WTC11 (cell line): ENCODE measurements around the gene PTPMT1. TPM values are rescaled to one million over a fixed set of nuclear protein-coding genes. Genes with fewer than 3 reads are reported as not detected.

Source experiments
- ATAC-seq: fragments of 200-7000 bp; cut with Tn5 transposase; 2 replicates; pipeline ENCODE4 v1.10.0; 2021; ENCODE audit warnings: mild to moderate bottlenecking, moderate library complexity
- CTCF ChIA-PET: fragments of 300-600 bp; sonication (Branson Sonifier 250); formaldehyde crosslinking; loops from one replicate; lab custom pipeline; 2021; ENCODE audit warnings: antibody characterized with exemption; lab: Charles Lee
- POLR2A ChIA-PET: fragments of 350-600 bp; sonication (Branson Sonifier 250); formaldehyde crosslinking; loops from one replicate; lab custom pipeline; 2021; ENCODE audit warnings: antibody characterized with exemption; lab: Charles Lee
- DNase-seq: peaks from one replicate; pipeline ENCODE4 v3.0.0; 2021; ENCODE audit warnings: low spot score
- H3K27ac Mint-ChIP-seq: 2 replicates; pipeline ENCODE4 v1.8.0; 2021; ENCODE audit warnings: mixed read lengths
- H3K27me3 Mint-ChIP-seq: 2 replicates; pipeline ENCODE4 v1.8.0; 2021; ENCODE audit warnings: low read depth, mild to moderate bottlenecking, moderate library complexity, mixed read lengths
- H3K36me3 Mint-ChIP-seq: 2 replicates; pipeline ENCODE4 v1.8.0; 2021; ENCODE audit warnings: mixed read lengths
- H3K4me1 Mint-ChIP-seq: 2 replicates; pipeline ENCODE4 v1.8.0; 2022; ENCODE audit warnings: mixed read lengths
- H3K4me3 Mint-ChIP-seq: 2 replicates; pipeline ENCODE4 v1.8.0; 2021; ENCODE audit warnings: mild to moderate bottlenecking, moderate library complexity, mixed read lengths
- H3K9me3 Mint-ChIP-seq: 2 replicates; pipeline ENCODE4 v1.8.0; 2021; ENCODE audit warnings: mixed read lengths
- ATF3 ChIP-seq: sonication (generic); formaldehyde crosslinking; conservative IDR thresholded peaks from 2 replicates; pipeline ENCODE4 v1.8.1; 2022; ENCODE audit warnings: mild to moderate bottlenecking, missing genetic modification reagents
- ATF6 ChIP-seq: sonication (generic); formaldehyde crosslinking; IDR thresholded peaks from 2 replicates; pipeline ENCODE4 v1.8.1; 2023; ENCODE audit warnings: mild to moderate bottlenecking, missing genetic modification reagents
- ESRRA ChIP-seq: sonication (generic); formaldehyde crosslinking; IDR thresholded peaks from 2 replicates; pipeline ENCODE4 v1.8.1; 2022; ENCODE audit warnings: mild to moderate bottlenecking, missing genetic modification reagents, borderline replicate concordance
- GTF2I ChIP-seq: fragments of 250-450 bp; sonication (Bioruptor Pico); conservative IDR thresholded peaks from 2 replicates; pipeline ENCODE4 v1.4.0; 2021; ENCODE audit warnings: mild to moderate bottlenecking
- HMGA2 ChIP-seq: fragments of 250-450 bp; sonication (Bioruptor Pico); IDR thresholded peaks from 2 replicates; pipeline ENCODE4 v1.4.0; 2021; ENCODE audit warnings: mild to moderate bottlenecking, moderate library complexity
- IRF2 ChIP-seq: sonication (generic); formaldehyde crosslinking; IDR thresholded peaks from 2 replicates; pipeline ENCODE4 v1.8.0; 2022; ENCODE audit warnings: low read depth, missing genetic modification reagents, borderline replicate concordance
- JUN ChIP-seq: sonication (generic); formaldehyde crosslinking; IDR thresholded peaks from 2 replicates; pipeline ENCODE4 v1.8.0; 2023; ENCODE audit warnings: mild to moderate bottlenecking, missing genetic modification reagents
- NFE2L1 ChIP-seq: sonication (generic); formaldehyde crosslinking; IDR thresholded peaks from 2 replicates; pipeline ENCODE4 v1.8.1; 2023; ENCODE audit warnings: missing genetic modification reagents
- NFYB ChIP-seq: sonication (generic); formaldehyde crosslinking; conservative IDR thresholded peaks from 2 replicates; pipeline ENCODE4 v1.8.0; 2022; ENCODE audit warnings: low read depth, missing genetic modification reagents
- NR2C2 ChIP-seq: sonication (generic); formaldehyde crosslinking; IDR thresholded peaks from 2 replicates; pipeline ENCODE4 v1.8.0; 2022; ENCODE audit warnings: mild to moderate bottlenecking, missing genetic modification reagents
- OVOL2 ChIP-seq: fragments of 250-450 bp; sonication (Bioruptor Pico); IDR thresholded peaks from 2 replicates; pipeline ENCODE4 v1.9.0; 2021; ENCODE audit warnings: mild to moderate bottlenecking, borderline replicate concordance
- SMAD4 ChIP-seq: sonication (generic); formaldehyde crosslinking; IDR thresholded peaks from 2 replicates; pipeline ENCODE4 v1.8.0; 2022; ENCODE audit warnings: mild to moderate bottlenecking, missing genetic modification reagents
- SP1 ChIP-seq: sonication (generic); formaldehyde crosslinking; conservative IDR thresholded peaks from 2 replicates; pipeline ENCODE4 v1.8.1; 2022; ENCODE audit warnings: missing genetic modification reagents
- TCF7 ChIP-seq: sonication (generic); formaldehyde crosslinking; IDR thresholded peaks from 2 replicates; pipeline ENCODE4 v1.8.0; 2022; ENCODE audit warnings: mild to moderate bottlenecking, low read depth, missing genetic modification reagents, moderate library complexity
- TEAD4 ChIP-seq: sonication (generic); formaldehyde crosslinking; IDR thresholded peaks from 2 replicates; pipeline ENCODE4 v1.8.0; 2022; ENCODE audit warnings: mild to moderate bottlenecking, missing genetic modification reagents
- USF1 ChIP-seq: sonication (generic); formaldehyde crosslinking; IDR thresholded peaks from 2 replicates; pipeline ENCODE4 v1.8.0; 2022; ENCODE audit warnings: mild to moderate bottlenecking, missing genetic modification reagents
- ZNF232 ChIP-seq: sonication (generic); formaldehyde crosslinking; IDR thresholded peaks from 2 replicates; pipeline ENCODE4 v1.8.0; 2022; ENCODE audit warnings: mild to moderate bottlenecking, missing genetic modification reagents
- ZNF263 ChIP-seq: sonication (generic); formaldehyde crosslinking; IDR thresholded peaks from 2 replicates; pipeline ENCODE4 v1.8.1; 2022; ENCODE audit warnings: low read depth, mild to moderate bottlenecking, moderate library complexity, missing genetic modification reagents
- ZNF416 ChIP-seq: fragments of 250-450 bp; sonication (Bioruptor Pico); IDR thresholded peaks from 2 replicates; pipeline ENCODE4 v1.9.0; 2021; ENCODE audit warnings: mild to moderate bottlenecking, inconsistent platforms
- ZNF423 ChIP-seq: fragments of 250-450 bp; sonication (Bioruptor Pico); IDR thresholded peaks from 2 replicates; pipeline ENCODE4 v2.1.2; 2022; ENCODE audit warnings: mild to moderate bottlenecking, moderate library complexity
- ZSCAN18 ChIP-seq: fragments of 250-450 bp; sonication (Bioruptor Pico); IDR thresholded peaks from 2 replicates; pipeline ENCODE4 v2.1.2; 2022; ENCODE audit warnings: mild to moderate bottlenecking, moderate library complexity
- total RNA-seq: library from RNA; stranded (reverse); gene quantifications from 3 replicates; pipeline ENCODE4 v1.2.3, GENCODE V29; 2021
- TF ChIP-seq, protein P1 (sequence below): sonication (generic); formaldehyde crosslinking; IDR thresholded peaks from 2 replicates; pipeline ENCODE4 v1.8.0; 2022; ENCODE audit warnings: mild to moderate bottlenecking, missing genetic modification reagents
- TF ChIP-seq, protein P2 (sequence below): sonication (generic); formaldehyde crosslinking; IDR thresholded peaks from 2 replicates; pipeline ENCODE4 v1.8.0; 2022; ENCODE audit warnings: mild to moderate bottlenecking, missing genetic modification reagents
- TF ChIP-seq, protein P3 (sequence below): sonication (generic); formaldehyde crosslinking; IDR thresholded peaks from 2 replicates; pipeline ENCODE4 v1.8.1; 2022; ENCODE audit warnings: mild to moderate bottlenecking, missing genetic modification reagents, moderate library complexity, borderline replicate concordance
- TF ChIP-seq, protein P4 (sequence below): fragments of 250-450 bp; sonication (Bioruptor Pico); conservative IDR thresholded peaks from 2 replicates; pipeline ENCODE4 v1.9.0; 2021; ENCODE audit warnings: mild to moderate bottlenecking

The PTPMT1 gene
- total RNA-seq, 1 experiment from 2014 or later: 49.5 TPM

DNA sequence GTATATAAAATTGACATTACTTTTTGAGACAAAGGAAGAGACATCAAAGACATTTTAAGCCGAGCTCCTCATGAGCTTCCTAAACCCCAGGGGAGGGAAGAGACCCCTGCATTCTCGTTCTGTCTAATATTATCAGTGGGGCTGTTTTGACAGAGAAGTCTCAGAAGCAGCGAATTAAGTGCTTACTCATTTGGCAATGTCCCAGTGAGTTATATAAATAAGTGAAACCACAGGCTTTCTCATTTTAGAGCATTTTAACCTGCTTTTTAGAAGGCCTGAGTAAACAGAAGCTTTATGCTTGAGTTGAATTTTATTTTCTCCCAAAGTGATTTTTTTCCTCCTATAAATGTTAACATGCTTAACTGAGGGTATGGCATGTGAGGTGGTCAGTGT is 52.0 kb downstream of the PTPMT1 start:
- ChIA-PET CTCF (interaction anchor here (0.6 to 1.6 kb wide), 7 partner anchors 10 to 205 kb away, joined by 3 to 9 read pairs (median 4); partner anchors contain the start of gene C1QTNF4), POLR2A (no interaction called here)
- Mint-ChIP-seq H3K9me3 (no peaks in the 10 kb centered on the region), H3K27me3 (no peaks in the 10 kb centered on the region), H3K36me3 (peaks cover 20% of the 10 kb centered on the region), H3K4me1 (no peaks in the 10 kb centered on the region), H3K27ac (no peak overlapping the region), H3K4me3 (no peak overlapping the region)
- ATAC-seq: no peak
- no peak for TF ChIP-seq SMAD4 (CRISPR knock-in tag)
- no peak for TF ChIP-seq IRF2 (CRISPR knock-in tag)
- no peak for TF ChIP-seq ZNF232 (CRISPR knock-in tag)
- TF ChIP-seq, protein P1, sequence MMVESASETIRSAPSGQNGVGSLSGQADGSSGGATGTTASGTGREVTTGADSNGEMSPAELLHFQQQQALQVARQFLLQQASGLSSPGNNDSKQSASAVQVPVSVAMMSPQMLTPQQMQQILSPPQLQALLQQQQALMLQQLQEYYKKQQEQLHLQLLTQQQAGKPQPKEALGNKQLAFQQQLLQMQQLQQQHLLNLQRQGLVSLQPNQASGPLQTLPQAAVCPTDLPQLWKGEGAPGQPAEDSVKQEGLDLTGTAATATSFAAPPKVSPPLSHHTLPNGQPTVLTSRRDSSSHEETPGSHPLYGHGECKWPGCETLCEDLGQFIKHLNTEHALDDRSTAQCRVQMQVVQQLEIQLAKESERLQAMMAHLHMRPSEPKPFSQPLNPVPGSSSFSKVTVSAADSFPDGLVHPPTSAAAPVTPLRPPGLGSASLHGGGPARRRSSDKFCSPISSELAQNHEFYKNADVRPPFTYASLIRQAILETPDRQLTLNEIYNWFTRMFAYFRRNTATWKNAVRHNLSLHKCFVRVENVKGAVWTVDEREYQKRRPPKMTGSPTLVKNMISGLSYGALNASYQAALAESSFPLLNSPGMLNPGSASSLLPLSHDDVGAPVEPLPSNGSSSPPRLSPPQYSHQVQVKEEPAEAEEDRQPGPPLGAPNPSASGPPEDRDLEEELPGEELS (CRISPR knock-in tag): no peak
- no peak for TF ChIP-seq TEAD4 (CRISPR knock-in tag)
- TF ChIP-seq OVOL2 (CRISPR knock-in tag): no peak
- no peak for TF ChIP-seq TCF7 (CRISPR knock-in tag)
- TF ChIP-seq SP1 (CRISPR knock-in tag): no peak
- TF ChIP-seq ATF6 (CRISPR knock-in tag): no peak
- TF ChIP-seq NFYB: no peak
- no peak for DNase-seq

DNA sequence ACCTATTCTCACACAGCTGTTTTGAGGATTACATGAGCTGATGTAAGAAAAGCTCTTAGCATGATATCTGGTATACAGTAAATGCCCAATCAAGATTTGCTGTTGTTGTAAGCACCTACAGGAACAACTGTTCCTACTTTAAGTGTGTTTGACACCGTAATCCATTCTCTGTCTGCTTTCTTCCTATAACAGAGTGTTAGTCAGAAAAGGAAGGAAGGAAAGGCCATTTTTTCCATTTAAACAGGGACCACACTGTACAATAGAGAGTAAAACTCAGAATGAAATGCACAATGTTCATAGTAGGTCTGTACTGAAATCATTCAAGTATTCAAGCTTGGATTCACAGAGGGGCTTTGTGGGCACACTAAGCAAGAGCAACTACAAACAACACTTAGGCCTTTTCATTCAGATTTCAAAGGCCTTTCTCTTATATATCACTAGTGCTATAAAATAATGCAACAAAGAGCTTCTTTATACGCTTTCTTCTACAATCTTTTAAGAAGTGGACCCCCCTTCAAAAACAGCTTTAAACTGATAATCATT is 55.5 kb downstream of the PTPMT1 start:
- no peak overlapping the region for H3K4me3 Mint-ChIP-seq
- H3K9me3 Mint-ChIP-seq: no peaks in the 10 kb centered on the region
- POLR2A ChIA-PET: no interaction called here
- H3K4me1 Mint-ChIP-seq: no peaks in the 10 kb centered on the region
- ATAC-seq (no peak), DNase-seq (no peak)
- H3K36me3 Mint-ChIP-seq: peaks cover 40% of the 10 kb centered on the region
- CTCF ChIA-PET: no interaction called here
- no peak overlapping the region for H3K27ac Mint-ChIP-seq
- no peaks in the 10 kb centered on the region for H3K27me3 Mint-ChIP-seq
- TF ChIP-seq ZNF263 (CRISPR knock-in tag) (no peak), ZNF423 (CRISPR knock-in tag) (no peak), IRF2 (CRISPR knock-in tag) (no peak), ZSCAN18 (CRISPR knock-in tag) (no peak), ATF3 (CRISPR knock-in tag) (no peak), SP1 (CRISPR knock-in tag) (no peak), HMGA2 (CRISPR knock-in tag) (no peak), ESRRA (CRISPR knock-in tag) (no peak), JUN (CRISPR knock-in tag) (no peak), NR2C2 (CRISPR knock-in tag) (no peak), GTF2I (CRISPR knock-in tag) (no peak), USF1 (CRISPR knock-in tag) (no peak), NFE2L1 (CRISPR knock-in tag) (no peak), ZNF416 (CRISPR knock-in tag) (no peak)
- TF ChIP-seq, protein P2, sequence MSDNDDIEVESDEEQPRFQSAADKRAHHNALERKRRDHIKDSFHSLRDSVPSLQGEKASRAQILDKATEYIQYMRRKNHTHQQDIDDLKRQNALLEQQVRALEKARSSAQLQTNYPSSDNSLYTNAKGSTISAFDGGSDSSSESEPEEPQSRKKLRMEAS (CRISPR knock-in tag): no peak
- TF ChIP-seq, protein P3, sequence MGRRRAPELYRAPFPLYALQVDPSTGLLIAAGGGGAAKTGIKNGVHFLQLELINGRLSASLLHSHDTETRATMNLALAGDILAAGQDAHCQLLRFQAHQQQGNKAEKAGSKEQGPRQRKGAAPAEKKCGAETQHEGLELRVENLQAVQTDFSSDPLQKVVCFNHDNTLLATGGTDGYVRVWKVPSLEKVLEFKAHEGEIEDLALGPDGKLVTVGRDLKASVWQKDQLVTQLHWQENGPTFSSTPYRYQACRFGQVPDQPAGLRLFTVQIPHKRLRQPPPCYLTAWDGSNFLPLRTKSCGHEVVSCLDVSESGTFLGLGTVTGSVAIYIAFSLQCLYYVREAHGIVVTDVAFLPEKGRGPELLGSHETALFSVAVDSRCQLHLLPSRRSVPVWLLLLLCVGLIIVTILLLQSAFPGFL (CRISPR knock-in tag): no peak
- TF ChIP-seq, protein P4, sequence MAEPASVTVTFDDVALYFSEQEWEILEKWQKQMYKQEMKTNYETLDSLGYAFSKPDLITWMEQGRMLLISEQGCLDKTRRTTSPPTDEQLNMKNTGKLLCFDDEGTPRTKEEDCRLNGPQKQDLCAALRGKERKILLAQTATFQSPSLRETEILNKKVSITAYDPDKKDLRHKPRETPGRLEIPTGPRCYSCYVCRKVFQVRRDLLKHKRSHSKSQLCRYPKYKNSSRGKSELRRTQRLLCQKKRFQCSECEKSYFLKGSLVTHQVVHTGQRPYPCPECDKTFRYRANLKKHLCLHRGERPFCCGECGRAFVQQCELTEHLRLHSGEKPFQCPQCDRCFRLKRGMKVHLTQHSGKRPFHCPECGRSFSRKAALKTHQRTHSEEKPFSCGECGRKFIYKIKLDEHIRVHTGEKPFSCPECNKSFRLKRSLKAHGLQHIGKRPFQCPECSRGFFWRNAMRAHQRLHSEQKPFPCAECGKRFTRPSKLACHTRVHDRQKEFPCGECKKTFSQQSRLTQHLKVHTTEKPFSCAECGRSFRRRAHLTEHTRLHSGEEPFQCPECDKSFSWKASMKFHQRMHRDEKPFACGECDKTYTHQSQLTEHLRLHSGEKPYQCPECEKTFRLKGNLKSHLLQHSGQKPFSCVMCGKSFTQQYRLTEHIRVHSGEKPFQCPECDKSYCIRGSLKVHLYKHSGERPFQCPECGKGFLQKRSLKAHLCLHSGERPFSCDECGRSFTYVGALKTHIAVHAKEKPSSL: no peak
